Hindlimb muscle (tissue), 1 donor: ENCODE results near the gene TEKT5. TPM values are rescaled to one million over a fixed set of nuclear protein-coding genes. Genes with fewer than 3 reads are reported as not detected.
A peak's percentile ranks its signal among the peaks of the same experiment; 100 is the strongest.
"Not testable (repeated sequence)": the region's sequence is repeated elsewhere in the genome, so short reads cannot be mapped to it uniquely, and the experiment has no call there.

ENCODE experiments used
- DNase-seq: peaks from one replicate; pipeline ENCODE4 v3.0.0-alpha.2; 2013
- polyA plus RNA-seq: library from polyadenylated mRNA; unstranded; fragments of 120-200 nt; gene quantifications from one replicate; pipeline ENCODE4 v1.2.1, GENCODE V29; 2013; ENCODE audit not compliant: insufficient read length

Gene TEKT5
- not detected for polyA plus RNA-seq

DNA sequence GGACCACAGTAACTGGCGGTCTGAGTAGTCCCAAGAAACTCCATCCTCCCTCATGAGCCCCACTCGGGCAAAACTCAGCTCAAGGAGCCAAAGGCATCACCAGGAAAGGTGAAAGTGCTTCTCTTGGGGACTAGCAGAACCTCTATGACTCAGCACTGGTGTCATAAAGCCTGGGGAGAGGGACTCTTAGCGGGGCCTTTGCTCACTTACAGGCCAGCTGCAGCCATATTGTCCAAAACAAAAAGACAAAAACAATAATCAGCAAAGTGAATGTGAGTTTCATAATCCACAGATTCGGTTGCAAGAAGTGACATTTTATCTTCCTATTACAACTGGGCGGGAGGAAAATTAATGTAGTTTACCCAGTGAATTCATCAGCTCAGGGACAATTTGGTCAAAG is at the start of gene TEKT5:
Gene TEKT5 (minus strand): TSS at position 101 of the 400 bp plus-strand sequence. CDS start 57 bp downstream, at position 44.
- no peak for DNase-seq

DNA sequence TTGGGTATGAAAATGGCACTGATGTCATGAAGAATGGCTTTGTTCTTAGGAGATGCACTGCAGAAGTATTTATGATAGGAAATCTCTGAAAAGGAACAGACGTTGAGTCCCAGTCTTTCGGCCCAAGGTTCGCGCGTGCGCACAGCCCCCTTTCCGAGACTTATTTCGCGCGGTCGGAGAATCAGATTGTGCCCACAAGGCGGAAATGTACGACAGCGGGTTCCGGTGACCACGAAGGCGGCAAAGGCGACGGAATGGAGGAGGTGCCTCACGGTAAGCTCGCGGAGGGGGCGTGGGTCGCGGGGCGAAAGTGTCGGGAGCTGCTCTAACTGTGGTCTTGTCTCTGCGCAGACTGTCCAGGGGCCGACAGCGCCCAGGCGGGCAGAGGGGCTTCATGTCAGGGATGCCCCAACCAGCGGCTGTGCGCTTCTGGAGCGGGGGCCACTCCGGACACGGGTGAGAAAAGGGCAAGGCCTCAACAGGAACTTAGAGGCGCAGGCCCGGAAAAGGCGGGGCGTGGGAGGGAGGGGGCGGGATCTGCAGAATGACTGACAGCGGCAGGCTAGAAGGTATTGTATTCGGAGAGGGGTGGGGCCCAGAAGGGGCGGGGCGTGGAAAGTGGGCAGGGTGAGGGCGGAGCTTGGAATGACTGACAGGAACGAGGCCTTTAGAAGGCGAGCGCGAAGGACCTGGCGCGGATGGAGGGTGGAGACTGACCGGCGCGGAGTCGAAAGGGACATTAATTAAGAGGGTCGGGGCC is 49.1 kb upstream of the TEKT5 start, which contains the start of gene NUBP1:
Gene NUBP1 (plus strand): TSS at position 233 of the 760 bp plus-strand sequence. CDS start 22 bp downstream, at position 255.
- peak; percentile 99 for DNase-seq

DNA sequence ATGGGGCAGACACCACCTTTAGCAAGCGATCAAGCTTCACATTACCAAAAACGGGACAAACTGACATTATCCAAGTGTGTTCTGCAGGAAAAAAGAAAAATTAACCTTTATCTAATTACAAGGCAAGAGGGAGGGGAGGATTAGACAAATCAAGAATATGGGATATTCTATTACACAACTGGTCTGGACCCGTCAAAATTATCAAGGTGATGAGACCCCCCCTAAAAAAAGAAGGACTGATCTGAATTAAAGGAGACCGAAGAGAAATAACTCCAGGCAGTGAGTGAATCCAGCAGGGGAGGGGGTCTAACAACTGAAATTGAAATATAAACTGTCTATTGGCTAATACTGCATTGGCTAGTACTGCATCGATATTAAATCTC is 48.5 kb upstream of the TEKT5 start:
- DNase-seq, result no peak

DNA sequence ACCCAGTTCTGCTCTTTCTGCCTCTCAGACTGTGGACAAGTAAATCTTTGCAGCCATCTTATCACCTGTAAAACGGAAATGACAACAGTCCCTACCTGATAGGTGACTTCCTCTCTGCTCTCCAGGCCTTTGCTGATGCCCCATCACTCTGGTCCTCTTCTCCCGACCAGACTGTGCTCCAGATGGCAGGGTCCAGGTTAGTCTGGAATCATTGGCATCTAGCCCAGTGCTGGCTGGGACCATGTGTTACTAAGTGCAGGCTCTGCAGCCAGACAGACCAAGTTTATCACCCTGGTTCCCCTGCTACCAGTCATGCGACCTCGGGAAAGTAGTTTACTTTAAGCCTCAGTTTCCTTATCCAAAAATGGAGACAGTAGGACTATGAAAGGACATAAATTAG is 47.1 kb upstream of the TEKT5 start:
- DNase-seq, result no peak

DNA sequence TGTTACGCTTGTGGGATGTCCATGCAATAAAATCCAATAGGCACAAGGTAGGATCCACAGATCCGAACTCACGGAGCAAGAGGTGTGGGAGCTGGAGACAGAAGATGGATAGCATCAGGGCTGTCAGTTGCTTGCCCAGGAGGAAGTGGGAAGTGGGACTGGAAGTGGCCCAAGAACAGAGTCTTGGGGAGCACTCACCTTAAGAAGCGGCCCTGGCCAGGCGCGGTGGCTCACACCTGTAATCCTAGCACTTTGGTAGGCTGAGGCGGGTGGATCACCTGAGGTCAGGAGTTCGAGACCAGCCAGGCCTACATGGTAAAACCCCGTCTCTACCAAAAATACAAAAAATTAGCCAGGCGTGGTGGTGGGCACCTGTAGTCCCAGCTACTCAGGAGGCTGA is 46.5 kb upstream of the TEKT5 start:
- not testable (repeated sequence) for DNase-seq

DNA sequence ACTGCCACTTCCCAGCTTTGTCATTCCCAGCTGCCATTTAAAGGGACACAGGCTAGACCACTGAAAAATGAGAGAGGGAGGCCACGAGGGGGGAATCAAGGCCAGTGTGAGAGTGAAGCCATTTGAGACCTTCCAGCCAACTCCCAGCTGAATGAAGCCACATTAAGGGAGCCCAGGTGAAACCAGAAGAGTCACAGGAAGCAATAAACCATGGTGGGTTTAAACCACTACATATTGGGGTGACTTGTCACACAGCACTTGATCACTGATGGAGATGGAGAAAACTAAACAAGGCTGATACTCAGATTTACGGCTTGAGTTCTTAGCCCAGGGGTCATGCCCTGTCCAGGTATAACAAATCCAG is 46.1 kb upstream of the TEKT5 start:
- no peak for DNase-seq

DNA sequence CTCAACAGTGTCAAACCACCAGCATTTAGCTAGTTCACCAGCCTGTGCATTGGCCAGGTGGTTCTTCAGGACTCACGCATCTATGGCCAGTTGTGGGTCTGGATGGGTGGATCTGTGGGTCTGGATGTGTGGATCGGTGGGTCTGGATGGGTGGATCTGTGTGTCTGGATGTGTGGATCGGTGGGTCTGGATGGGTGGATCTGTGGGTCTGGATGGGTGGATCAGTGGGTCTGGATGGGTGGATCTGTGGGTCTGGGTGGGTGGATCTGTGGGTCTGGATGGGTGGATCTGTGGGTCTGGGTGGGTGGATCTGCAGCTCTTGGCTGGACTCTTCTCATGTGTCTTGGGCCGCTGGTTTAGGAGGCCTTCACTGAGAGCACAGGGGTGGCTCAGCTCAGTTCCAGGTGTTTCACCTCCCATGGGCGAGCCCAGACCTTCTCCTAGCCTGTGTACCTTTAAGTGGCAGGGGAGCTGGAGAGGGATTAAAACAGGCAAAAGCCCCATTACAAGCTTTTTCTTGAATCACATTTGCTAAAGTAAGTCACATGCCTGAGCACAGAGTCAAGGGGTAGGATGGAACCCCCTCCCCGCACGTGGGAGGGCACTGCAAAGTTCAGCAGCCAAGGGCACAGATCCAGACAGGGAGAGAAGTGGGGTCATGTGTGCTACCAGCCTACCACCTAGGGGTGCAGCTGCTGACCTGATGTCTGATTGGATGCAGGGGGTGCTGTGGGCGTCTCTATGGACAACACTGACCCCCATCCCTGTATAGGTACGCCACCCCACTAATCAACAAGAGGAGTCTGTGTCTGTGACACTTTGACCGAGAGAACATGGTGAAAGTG is 45.5 kb upstream of the TEKT5 start:
- DNase-seq, result no peak

DNA sequence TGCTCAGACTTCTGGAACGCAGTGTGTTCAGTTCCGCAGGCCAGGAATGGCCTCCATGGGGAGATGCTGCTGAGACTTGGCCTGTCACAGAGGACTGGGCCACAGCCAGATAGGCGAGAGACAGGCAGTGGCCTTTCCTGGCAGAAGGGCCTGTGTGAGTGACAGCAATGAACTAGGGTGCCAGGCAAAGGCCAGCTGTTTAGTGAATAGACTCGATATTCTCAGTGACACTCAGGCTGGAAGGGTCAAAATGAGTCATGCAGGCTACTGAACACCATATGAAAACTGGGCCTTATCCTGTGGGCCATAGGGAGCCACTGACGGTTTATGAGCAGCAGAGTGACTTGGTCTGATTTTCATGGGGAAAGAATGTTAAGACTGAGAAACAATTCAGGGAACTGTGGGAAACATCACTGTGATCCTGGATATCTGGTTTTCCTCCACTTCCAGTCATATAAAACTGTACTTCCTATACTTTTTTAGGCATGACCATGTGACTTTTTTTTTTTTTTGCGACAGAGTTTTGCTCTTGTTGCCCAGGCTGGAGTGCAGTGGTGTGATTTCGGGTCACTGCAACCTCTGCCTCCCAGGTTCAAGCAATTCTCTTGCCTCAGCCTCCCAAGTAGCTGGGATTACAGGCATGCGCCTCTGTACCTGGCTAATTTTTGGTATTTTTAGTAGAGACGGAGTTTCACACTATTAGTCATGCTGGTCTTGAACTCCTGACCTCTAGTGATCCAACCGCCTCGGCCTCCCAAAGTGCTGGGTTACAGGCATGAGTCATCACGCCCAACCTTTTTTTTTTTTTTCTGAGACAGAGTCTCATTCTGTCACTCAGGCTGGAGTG is 43.7 kb upstream of the TEKT5 start:
- DNase-seq, result peak; percentile 61

DNA sequence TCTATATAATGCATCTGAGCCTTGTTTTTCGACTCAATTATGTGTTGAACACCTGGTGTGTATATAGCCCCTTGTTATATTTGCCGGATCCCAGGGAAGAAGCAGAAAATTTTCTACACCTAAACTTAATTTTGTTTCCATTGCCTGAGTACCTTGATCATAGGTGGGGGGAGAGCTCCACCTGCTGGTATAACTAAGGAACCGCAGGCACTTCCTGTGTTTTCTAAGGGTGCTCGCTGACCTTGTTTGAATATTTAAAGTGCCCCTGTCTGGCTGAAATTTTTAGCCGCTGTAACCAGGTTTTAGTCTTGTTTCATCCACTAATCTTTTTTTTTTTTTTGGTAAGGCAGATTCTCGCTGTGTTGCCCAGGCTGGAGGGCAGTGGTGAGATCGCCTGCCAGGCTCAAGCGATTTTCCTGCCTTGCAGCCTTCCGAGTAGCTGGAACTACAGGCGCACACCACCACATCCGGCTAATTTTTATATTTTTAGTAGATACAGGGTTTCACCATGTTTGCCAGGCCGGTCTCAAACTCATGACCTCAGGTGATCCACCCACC is 42.4 kb upstream of the TEKT5 start:
- DNase-seq, result peak; percentile 79

DNA sequence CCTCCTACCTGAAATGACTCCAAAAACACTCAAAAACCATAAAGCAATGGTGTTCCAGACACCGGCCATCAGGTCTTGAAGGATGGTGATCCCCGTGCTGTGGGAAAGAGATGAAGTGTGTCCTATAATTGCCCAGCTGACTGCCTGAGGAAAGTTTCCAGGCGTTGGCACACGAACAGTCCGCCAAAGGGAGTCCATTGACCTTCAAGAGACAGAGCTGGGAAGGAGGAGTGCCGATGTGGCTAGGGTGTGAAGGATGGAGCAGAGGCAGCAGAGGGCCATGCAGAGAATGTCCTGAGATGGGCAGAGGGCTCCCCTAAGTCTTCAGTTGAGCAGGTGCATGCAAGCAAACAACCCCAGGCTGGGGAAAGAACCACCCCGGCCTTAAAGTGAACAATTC is 37.1 kb upstream of the TEKT5 start:
- no peak for DNase-seq

DNA sequence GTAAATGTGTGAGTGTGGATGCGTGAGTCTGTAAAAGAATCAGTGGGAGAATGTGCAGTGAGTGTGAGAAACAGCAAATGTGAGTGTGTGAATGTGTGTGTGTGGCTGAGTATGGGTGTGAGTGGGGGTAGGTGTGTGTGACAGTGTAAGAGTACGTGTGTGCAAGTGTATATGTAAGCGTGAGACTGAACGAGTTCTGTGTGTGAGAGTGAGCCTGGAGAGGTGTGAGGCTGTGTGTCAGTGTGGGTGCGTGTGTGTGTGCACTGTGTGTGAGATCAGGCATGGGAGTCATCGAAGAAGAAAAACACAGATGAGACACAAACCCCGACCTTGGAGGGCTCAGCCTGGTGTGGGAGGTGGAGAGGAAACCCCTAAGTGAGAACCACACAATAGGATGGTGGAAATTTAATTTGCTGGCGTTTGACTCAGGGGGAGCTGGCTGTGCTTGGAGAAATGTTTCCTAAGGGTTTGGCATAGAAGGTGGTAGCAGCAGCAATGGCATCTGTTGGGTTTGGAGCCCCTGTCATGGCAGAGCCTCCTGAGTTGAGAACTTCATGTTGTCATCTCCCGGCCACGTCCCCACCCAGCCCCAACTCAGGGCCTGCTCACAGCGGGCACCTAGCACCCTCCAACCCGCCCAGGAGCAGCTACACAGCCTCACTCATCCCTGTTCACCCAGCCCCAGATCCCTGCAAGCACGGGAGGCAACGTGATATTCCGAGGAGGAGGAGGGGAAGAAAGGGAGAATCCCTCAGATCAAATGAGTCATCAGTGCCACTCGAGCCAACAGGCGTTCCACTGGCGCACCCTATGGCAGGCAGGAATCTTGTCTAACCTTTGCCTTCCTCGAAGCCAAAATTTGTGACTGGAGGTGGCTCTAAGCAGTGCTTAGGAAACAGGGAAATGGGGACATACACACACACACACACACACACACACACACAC is 34.6 kb upstream of the TEKT5 start:
- no peak for DNase-seq

DNA sequence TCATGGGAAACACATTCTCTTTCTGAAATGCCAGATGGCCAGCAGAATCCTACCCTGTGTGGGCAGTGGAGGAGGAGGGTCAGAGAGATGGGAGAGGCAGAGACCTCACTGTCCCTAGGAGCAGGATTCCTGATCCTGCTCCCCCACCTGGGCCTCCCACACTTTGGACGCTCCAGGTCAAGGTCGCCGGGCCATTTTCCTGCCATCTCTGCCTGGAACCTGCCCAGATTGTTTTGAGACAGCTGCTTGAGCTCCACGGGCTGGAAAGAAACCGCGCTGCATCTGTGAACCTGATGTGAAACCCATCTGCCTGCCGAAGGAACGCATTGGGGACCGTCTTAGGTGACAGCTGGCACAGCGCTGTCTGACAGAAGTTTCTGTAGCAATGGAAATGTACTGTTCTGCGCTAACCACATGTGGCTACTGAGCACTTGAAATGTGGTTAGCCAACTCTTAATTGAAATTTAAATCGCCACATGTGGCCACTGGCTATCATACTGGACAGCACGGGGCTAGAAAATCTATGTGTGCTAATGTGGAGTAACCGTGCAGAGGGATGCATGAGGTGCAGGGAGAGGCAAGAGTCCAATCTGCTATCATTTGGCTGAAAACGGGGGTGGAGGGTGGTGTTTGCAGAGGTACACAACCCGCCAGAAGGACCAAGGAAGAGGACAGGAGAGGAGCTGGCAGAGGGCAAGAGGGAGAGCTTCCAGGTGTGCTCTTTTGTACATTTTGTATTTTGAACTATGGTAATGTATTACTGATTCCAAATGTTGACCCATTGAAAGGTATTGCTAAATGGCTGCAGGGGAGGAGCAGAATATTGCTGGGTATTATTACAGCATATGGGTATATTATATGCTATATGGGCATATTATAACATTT is 33.5 kb upstream of the TEKT5 start:
- DNase-seq, result no peak

DNA sequence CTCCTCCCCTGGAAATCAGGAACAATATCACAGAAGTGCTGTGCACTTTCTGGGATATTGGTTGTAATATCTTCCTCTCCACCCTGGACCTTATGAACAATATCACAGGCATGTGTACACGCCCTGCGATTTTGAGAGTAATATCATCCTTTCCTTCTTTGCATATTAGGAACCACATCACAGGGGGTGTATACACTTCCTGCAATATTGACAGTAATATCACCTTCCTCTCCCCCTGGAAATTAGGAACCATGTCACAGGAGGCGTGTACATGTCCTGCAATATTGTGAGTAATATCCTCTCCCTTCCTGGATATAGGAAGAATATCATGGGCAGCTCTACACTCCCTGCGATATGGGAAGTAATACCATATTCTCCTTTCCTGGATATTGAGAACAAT is 14.2 kb upstream of the TEKT5 start:
- no peak for DNase-seq

DNA sequence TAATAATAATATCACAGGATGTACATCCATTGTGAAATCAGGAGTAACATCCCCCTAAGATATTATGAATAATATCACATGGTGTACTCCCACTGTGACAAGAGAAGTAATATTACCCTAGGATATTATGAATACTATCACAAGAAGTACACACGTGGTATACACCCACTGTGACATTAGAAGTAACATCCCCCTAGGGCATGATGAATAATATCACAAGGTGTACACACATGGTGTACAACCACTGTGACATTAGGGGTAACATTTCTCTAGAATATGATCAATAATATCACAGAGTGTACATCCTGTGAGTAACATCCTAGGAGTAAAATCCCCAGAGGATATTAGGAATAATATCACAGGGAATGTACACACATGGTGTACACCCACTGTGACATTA is 5.0 kb upstream of the TEKT5 start:
- DNase-seq, result no peak

DNA sequence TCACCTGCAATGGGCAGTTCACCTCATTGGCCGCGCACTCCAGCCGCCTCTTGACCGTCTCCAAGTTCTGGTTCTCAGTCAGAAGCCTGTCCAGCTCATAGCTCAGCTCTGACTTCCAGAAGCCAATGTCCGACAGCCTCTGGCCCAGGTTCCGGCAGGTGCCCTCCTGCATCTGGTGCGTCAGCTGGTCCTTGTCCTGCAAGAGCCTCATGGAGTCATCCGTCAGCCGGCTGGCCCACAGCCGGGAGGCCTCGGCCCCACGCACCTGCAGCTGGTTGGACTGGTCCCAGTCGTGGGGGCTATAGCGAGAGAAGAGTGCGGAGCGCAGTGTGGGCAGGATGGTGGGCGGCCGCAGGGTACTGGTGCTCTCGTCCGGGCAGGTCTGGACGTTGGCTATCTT is 424 bp downstream of the TEKT5 start:
- no peak for DNase-seq

DNA sequence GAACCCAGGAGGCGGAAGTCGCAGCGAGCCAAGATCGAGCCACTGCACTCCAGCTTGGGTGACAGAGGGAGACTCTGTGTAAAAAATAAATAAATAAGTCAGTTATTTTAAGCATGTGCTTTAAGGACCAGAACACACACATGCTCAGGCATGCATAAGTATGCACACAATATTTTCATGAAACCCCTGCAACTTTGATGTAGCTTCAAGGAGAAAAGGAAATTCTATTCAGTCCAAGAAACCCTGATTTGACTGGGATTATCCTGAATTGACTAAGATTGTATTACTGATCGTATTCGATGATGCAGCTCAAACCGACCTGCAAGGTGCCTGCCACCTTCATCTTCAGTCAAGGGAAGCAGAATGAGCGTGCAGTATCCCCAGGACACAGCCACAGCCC is 841 bp downstream of the TEKT5 start:
- DNase-seq, result no peak

DNA sequence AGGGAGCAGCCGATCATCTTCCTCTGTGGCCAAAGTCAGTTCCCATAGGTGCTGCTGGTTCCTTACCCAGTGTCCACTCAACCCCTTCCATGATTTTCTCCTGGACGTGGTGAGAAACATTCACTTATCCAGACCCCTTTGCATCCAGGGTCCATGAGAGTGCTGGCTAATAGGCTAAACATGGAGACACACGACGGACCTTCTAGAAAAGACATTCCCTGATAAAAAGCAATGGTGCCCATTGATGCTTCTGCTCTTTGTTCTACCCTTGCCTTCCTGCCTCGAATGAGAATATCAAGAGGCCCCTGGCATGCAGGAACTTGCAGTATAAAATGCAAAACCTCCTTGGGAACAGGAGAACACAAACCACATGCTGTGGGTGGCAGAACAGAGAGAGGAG is 2.3 kb downstream of the TEKT5 start:
- DNase-seq, result no peak

DNA sequence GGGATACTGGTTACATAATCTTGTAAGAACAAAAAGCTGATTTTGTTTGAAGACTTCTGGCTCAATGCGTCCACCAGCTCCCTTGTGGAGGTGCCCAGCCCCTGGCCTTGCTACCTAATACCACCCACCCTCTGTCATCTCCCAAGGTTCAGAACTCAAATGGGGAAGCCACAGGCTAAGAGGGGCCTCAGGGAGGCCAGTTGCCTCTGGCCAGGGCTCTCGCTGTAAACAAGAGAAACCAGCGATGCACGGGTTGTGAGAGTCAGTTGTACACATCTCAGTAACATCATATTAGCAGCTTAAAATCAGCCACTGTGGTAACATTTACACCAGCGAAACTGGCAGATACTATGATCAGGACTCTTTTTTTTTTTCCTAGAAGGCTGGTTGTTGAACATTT is 6.0 kb downstream of the TEKT5 start:
- DNase-seq, result no peak

DNA sequence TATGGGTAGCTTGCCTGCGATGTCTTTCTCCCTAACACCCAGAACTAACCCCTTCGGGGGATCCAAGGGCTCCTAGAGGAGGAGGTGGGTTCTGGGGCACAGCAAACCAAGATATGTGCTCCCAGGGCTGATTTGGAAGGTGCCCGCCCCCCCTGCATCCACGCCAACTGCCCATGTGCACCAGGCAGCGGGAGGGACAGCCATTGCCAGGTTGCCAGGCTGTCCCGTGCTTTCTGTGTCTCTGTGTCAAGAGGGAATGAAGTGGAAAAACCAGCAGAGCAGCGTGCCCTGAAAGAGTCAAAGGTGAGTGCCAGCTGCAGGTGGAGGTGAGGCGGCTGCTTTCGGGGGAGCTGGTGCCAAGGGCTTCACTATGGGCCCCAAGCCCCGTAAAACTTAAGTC is 6.4 kb downstream of the TEKT5 start:
- DNase-seq, result no peak

DNA sequence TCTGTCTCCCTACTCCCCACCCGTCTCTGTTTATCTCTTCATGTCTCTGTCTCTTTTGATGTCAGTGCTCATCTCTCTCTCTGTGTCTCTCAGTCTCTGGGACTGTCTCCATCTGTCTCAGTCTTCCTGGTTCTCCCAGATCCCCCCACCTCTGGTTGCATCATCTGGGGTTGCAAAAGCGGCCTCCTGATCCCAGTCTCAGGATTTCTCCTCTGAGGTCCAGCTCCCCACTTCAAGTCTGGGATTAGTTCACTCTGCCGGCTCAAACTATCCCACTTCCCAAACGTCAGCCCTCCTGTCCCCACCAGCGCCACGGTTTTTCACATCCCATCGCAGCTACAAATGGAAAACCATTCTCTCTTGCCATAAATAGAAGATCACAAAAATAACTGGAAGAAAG is 9.0 kb downstream of the TEKT5 start:
- DNase-seq, result no peak
